Measurements from ENCODE around the gene PEAK3. TPM values are rescaled to one million over a fixed set of nuclear protein-coding genes. Genes with fewer than 3 reads are reported as not detected.

Gene PEAK3
- total and polyA plus RNA-seq, 4 donors = 0.31 to 7.4 (median 3.8) TPM

GRCh38 chr19:2270157-2270422 is 11.9 kb downstream of the PEAK3 start:
- Histone ChIP-seq H3K9me3 (ENCODE audit: control insufficient read depth in 4 of 4, insufficient read depth in 3 of 4, low read length in 3 of 4) (no peaks in the 10 kb centered on the region), H3K27me3 (ENCODE audit: control insufficient read depth in 3 of 3, insufficient read depth in 3 of 3, low read length in 2 of 3) (no peaks in the 10 kb centered on the region), H3K36me3 (ENCODE audit: control insufficient read depth in 4 of 4, insufficient read depth in 4 of 4, low read length in 4 of 4) (peaks cover 4 to 19% (median 9%) of the 10 kb centered on the region in 4 donors), H3K4me3 (peak overlapping the region; percentile 81), H3K27ac (ENCODE audit: low read depth in 1 of 2, low read length in 1 of 2) (peak overlapping the region; percentile 99), H3K9ac (ENCODE audit: insufficient read depth in 1 of 2, low read length in 2 of 2) (peak overlapping the region; percentile 46 to 61), H3K4me1 (ENCODE audit: control insufficient read depth in 5 of 5, insufficient read depth in 5 of 5, low read length in 5 of 5) (peaks cover 0 to 23% (median 14%) of the 10 kb centered on the region in 5 donors)
- TF ChIP-seq, protein P1, sequence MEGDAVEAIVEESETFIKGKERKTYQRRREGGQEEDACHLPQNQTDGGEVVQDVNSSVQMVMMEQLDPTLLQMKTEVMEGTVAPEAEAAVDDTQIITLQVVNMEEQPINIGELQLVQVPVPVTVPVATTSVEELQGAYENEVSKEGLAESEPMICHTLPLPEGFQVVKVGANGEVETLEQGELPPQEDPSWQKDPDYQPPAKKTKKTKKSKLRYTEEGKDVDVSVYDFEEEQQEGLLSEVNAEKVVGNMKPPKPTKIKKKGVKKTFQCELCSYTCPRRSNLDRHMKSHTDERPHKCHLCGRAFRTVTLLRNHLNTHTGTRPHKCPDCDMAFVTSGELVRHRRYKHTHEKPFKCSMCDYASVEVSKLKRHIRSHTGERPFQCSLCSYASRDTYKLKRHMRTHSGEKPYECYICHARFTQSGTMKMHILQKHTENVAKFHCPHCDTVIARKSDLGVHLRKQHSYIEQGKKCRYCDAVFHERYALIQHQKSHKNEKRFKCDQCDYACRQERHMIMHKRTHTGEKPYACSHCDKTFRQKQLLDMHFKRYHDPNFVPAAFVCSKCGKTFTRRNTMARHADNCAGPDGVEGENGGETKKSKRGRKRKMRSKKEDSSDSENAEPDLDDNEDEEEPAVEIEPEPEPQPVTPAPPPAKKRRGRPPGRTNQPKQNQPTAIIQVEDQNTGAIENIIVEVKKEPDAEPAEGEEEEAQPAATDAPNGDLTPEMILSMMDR (IDR thresholded peaks at IDR 0.05; ENCODE audit: control extremely low read depth, extremely low read depth) = no peak
- WGBS, 2 donors = 0 to 1% methylated on average over 29 to 30 of the region's 30 CpGs
- no peak for DNase-seq
- ATAC-seq (ENCODE audit: insufficient read depth, low FRiP score) = no peak

DNA sequence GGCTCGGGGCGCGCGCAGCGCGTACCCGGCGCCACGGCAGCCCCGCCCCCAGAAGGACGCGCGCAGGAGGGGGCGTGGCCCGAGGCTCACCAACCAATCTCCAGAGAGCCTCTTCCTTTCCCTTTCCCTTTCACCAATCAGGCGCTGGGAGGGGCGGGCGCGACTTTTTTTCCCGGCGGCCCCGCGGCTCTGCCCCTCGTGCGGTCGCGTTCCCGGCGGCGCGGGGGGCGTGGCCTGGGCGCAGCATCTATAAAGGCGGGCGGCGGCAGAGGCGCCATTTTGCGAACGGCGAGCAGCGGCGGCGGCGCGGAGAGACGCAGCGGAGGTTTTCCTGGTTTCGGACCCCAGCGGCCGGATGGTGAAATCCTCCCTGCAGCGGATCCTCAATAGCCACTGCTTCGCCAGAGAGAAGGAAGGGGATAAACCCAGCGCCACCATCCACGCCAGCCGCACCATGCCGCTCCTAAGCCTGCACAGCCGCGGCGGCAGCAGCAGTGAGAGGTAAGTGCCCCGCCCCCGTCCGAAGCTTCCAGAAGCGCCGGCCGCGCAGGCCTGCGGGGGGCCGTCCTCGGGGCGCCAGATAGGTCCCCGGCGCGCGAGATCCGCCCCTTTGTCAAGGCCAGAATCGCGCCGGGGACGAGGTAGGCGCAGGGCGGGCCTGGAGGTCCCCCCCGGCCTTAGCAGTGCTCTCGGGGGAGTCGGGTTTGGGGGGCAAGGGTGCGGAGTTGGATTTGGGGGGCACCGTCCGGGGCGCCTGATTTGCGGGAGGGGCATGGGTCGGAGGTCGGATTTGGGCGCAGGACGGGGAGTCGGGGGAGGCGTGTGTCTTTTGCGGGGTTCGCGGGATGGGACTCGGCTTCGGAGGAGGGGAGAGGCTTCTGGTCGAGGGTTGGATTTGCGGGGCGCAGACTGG is 12.5 kb downstream of the PEAK3 start:
- DNase-seq (peak; percentile 98 to 99 (median 98)), ATAC-seq (ENCODE audit: insufficient read depth, low FRiP score) (peak; percentile 75)
- Histone ChIP-seq H3K27ac (ENCODE audit: low read depth in 1 of 2, low read length in 1 of 2) (peak overlapping the region; percentile 99), H3K9me3 (ENCODE audit: control insufficient read depth in 4 of 4, insufficient read depth in 3 of 4, low read length in 3 of 4) (no peaks in the 10 kb centered on the region), H3K27me3 (ENCODE audit: control insufficient read depth in 3 of 3, insufficient read depth in 3 of 3, low read length in 2 of 3) (no peaks in the 10 kb centered on the region), H3K4me1 (ENCODE audit: control insufficient read depth in 5 of 5, insufficient read depth in 5 of 5, low read length in 5 of 5) (peaks cover 0 to 21% (median 12%) of the 10 kb centered on the region in 5 donors), H3K9ac (ENCODE audit: insufficient read depth in 1 of 2, low read length in 2 of 2) (peak overlapping the region; percentile 46 to 90), H3K4me3 (peak overlapping the region; percentile 81), H3K36me3 (ENCODE audit: control insufficient read depth in 4 of 4, insufficient read depth in 4 of 4, low read length in 4 of 4) (peaks cover 4 to 19% (median 9%) of the 10 kb centered on the region in 4 donors)
- WGBS, 2 donors = 1% methylated on average over 95 to 103 of the region's 103 CpGs
- TF ChIP-seq, protein P1 (IDR thresholded peaks at IDR 0.05; ENCODE audit: control extremely low read depth, extremely low read depth) = peak; percentile 1

- H3K27ac ChIP-seq (ENCODE audit: low read depth in 1 of 2, low read length in 1 of 2) = peak overlapping the region; percentile 64 to 72
- peaks cover 4 to 19% (median 9%) of the 10 kb centered on the region in 4 donors for H3K36me3 ChIP-seq (ENCODE audit: control insufficient read depth in 4 of 4, insufficient read depth in 4 of 4, low read length in 4 of 4)
- 2% methylated on average over 14 to 19 of the region's 19 CpGs for WGBS, 2 donors
- H3K9me3 ChIP-seq (ENCODE audit: control insufficient read depth in 4 of 4, insufficient read depth in 3 of 4, low read length in 3 of 4) = no peaks in the 10 kb centered on the region
- H3K9ac ChIP-seq (ENCODE audit: insufficient read depth in 1 of 2, low read length in 2 of 2) = peak overlapping the region; percentile 11 to 16
- no peaks in the 10 kb centered on the region for H3K27me3 ChIP-seq (ENCODE audit: control insufficient read depth in 3 of 3, insufficient read depth in 3 of 3, low read length in 2 of 3)
- TF ChIP-seq, protein P1 (IDR thresholded peaks at IDR 0.05; ENCODE audit: control extremely low read depth, extremely low read depth) = no peak
- ATAC-seq (ENCODE audit: insufficient read depth, low FRiP score) (no peak), DNase-seq (no peak)
- peaks cover 0 to 17% (median 12%) of the 10 kb centered on the region in 5 donors for H3K4me1 ChIP-seq (ENCODE audit: control insufficient read depth in 5 of 5, insufficient read depth in 5 of 5, low read length in 5 of 5)
- peak overlapping the region; percentile 52 for H3K4me3 ChIP-seq
Observed at GRCh38 chr19:2268861-2269243, 13.1 kb downstream of the PEAK3 start.
